Body of pancreas (tissue), 4 donors: ENCODE data around the gene AMY1B.
"Not testable (repeated sequence)": the region's sequence is repeated elsewhere in the genome, so short reads cannot be mapped to it uniquely, and the experiment has no call there.

Source experiments
- CTCF ChIP-seq, 7 experiments: fragments of 450-650 bp in 4 of 7; fragments of 200-600 bp in 3 of 7; sonication (generic) in 3 of 7; IDR thresholded peaks; one replicate each; pipeline ENCODE4 v1.5.1; 2016 to 2019; ENCODE audit warnings: antibody characterized with exemption in 7 of 7
- POLR2A ChIP-seq, 3 donors: fragments of 450-650 bp; IDR thresholded peaks; one replicate each; pipeline ENCODE4 v1.6.1; 2016; ENCODE audit warnings: antibody characterized with exemption in 3 of 3, mild to moderate bottlenecking in 2 of 3

- TF ChIP-seq CTCF, POLR2A (IDR thresholded peaks at IDR 0.05): not testable (repeated sequence)
Measured at GRCh38 chr1:103700669-103701068, 4.7 kb upstream of the AMY1B start.
